Psoas muscle (tissue), 8 donors: ENCODE results near the gene MAST4. TPM values are rescaled to one million over a fixed set of nuclear protein-coding genes. Genes with fewer than 3 reads are reported as not detected.

ENCODE experiments used
- ATAC-seq, 4 donors: fragments of 200-7000 bp; cut with Tn5 transposase; one replicate each; pipeline ENCODE4 v1.9.1; 2020; ENCODE audit warnings: moderate library complexity in 3 of 4, mild to moderate bottlenecking in 2 of 4
- DNase-seq, 2 donors: peaks; one replicate each; pipeline ENCODE4 v3.0.0-alpha.2; 2020
- H3K27ac ChIP-seq: fragments of 200-600 bp; one replicate; pipeline ENCODE4 v1.8.0; 2022
- H3K27me3 ChIP-seq, 3 donors: fragments of 200-600 bp in 1 of 3; one replicate each; pipeline versions ENCODE4 v1.6.1 to v1.8.0; 2013 to 2022; ENCODE audit warnings: low read length in 2 of 3, mild to moderate bottlenecking in 2 of 3, moderate library complexity in 1 of 3; ENCODE audit not compliant: insufficient read depth in 3 of 3
- H3K36me3 ChIP-seq, 2 donors: fragments of 200-600 bp in 1 of 2; one replicate each; pipeline versions ENCODE4 v1.6.1 to v1.8.0; 2013 to 2022; ENCODE audit warnings: low read depth in 1 of 2, mild to moderate bottlenecking in 1 of 2, moderate library complexity in 1 of 2; ENCODE audit not compliant: insufficient read depth in 1 of 2
- H3K4me1 ChIP-seq: fragments of 200-600 bp; one replicate; pipeline ENCODE4 v1.8.0; 2022
- H3K4me3 ChIP-seq: fragments of 200-600 bp; one replicate; pipeline ENCODE4 v1.8.0; 2022; ENCODE audit warnings: mild to moderate bottlenecking
- H3K9me3 ChIP-seq: fragments of 200-600 bp; one replicate; pipeline ENCODE4 v1.8.0; 2022
- WGBS, 3 donors: extraction: QIAGEN DNeasy Blood & Tissue Kit; methylation state at CpG; one replicate each; pipeline versions ENCODE4 v1.1.6 to v1.1.7; 2013; 5-methylcytosine and 5-hydroxymethylcytosine counted together
- intact Hi-C, 2 donors: fragments of 100-400 bp; cut with DNase I; formaldehyde crosslinking; loops; one replicate each; pipeline versions ENCODE4 v1.11.0 to v1.14.2; 2022
- polyA plus RNA-seq, 3 donors: library from polyadenylated mRNA; stranded (reverse); fragments of 200-250 nt; gene quantifications; one replicate each; pipeline ENCODE4 v1.2.3, GENCODE V29; 2013
- total RNA-seq, 4 donors: library from RNA; stranded (reverse); fragmentation: NEBNext Ultra II Directional in 2 of 4; extraction: Animal tissue kit (Norgen Biotek cat#: 25700) in 2 of 4; gene quantifications; one replicate each; pipeline versions ENCODE4 v1.2.1 to v1.2.4, GENCODE V29; 2021 to 2023
- TF ChIP-seq, protein P1 (sequence below): fragments of 200-600 bp; IDR thresholded peaks from one replicate; pipeline ENCODE4 v1.8.0; 2022; ENCODE audit warnings: antibody characterized with exemption
- donor health status: healthy with polysubstance abuse.
- donor health status: DM: no; HTN: no; CAD: no; lungs with moderate emphysema.
- donor health status: Bipolar disorder and iron deficiency.
- donor health status: healthy.
- donor health status: DM: yes; HTN: yes; CAD: no.
- donor health status: DM: no; HTN: no; CAD: no.
- donor health status: DM: no; HTN: no; CAD: no.
- donor health status: DM: yes; HTN: yes; CAD: no.

MAST4 gene
- total and polyA plus RNA-seq, 7 donors, result 3.2 to 123 (median 12.1) TPM

GRCh38 chr5:66854416-66854815 is 258.2 kb downstream of the MAST4 start:
- Histone ChIP-seq H3K27ac (no peak overlapping the region), H3K27me3 (peaks cover 0 to 5% (median 0%) of the 10 kb centered on the region in 3 donors), H3K9me3 (no peaks in the 10 kb centered on the region), H3K4me1 (no peaks in the 10 kb centered on the region), H3K36me3 (no peaks in the 10 kb centered on the region), H3K4me3 (no peak overlapping the region)
- ATAC-seq (no peak), DNase-seq (no peak)
- WGBS, 3 donors, result 67 to 76% (median 74%) methylated on average over 4 of the region's 4 CpGs
- intact Hi-C loops, result no loop called here
- TF ChIP-seq, protein P1, sequence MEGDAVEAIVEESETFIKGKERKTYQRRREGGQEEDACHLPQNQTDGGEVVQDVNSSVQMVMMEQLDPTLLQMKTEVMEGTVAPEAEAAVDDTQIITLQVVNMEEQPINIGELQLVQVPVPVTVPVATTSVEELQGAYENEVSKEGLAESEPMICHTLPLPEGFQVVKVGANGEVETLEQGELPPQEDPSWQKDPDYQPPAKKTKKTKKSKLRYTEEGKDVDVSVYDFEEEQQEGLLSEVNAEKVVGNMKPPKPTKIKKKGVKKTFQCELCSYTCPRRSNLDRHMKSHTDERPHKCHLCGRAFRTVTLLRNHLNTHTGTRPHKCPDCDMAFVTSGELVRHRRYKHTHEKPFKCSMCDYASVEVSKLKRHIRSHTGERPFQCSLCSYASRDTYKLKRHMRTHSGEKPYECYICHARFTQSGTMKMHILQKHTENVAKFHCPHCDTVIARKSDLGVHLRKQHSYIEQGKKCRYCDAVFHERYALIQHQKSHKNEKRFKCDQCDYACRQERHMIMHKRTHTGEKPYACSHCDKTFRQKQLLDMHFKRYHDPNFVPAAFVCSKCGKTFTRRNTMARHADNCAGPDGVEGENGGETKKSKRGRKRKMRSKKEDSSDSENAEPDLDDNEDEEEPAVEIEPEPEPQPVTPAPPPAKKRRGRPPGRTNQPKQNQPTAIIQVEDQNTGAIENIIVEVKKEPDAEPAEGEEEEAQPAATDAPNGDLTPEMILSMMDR, result no peak

- TF ChIP-seq, protein P1, result no peak
- no peak for DNase-seq
- ATAC-seq, result no peak
- Histone ChIP-seq H3K9me3 (no peaks in the 10 kb centered on the region), H3K27ac (no peak overlapping the region), H3K4me3 (no peak overlapping the region), H3K4me1 (no peaks in the 10 kb centered on the region), H3K27me3 (no peaks in the 10 kb centered on the region), H3K36me3 (no peaks in the 10 kb centered on the region)
- 86 to 92% (median 92%) methylated on average over 2 of the region's 2 CpGs for WGBS, 3 donors
- intact Hi-C loops, result no loop called here
Measured at GRCh38 chr5:66856041-66856805, 260.0 kb downstream of the MAST4 start.

DNA sequence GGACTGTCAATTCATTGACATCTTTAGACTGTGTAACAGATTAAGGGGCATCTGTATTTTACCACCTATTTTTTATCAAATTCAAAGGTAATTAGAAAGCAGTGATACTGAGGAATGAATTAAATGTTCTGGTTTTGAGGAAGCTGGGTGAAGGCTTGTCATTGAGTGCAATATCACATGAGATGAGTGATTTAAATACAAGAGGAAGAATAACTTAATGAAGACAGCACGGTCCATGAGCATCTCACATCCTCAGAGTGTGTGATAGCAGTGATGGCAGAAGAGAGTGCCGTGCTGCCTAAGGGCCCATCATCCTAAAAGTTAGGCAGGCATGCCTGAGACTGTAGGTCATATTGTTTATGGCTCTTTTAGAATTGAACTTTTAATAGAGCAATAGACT is 263.3 kb downstream of the MAST4 start:
- Histone ChIP-seq H3K4me3 (no peak overlapping the region), H3K9me3 (no peaks in the 10 kb centered on the region), H3K27me3 (no peaks in the 10 kb centered on the region), H3K36me3 (no peaks in the 10 kb centered on the region), H3K4me1 (no peaks in the 10 kb centered on the region), H3K27ac (no peak overlapping the region)
- DNase-seq (no peak), ATAC-seq (no peak)
- TF ChIP-seq, protein P1, result no peak
- WGBS, 3 donors, result 67 to 79% (median 74%) methylated on average over 2 of the region's 2 CpGs
- intact Hi-C loops, result no loop called here

- 34 to 36% (median 35%) methylated on average over 7 of the region's 7 CpGs for WGBS, 3 donors
- ATAC-seq (no peak), DNase-seq (no peak)
- Histone ChIP-seq H3K27ac (no peak overlapping the region), H3K36me3 (no peaks in the 10 kb centered on the region), H3K4me3 (no peak overlapping the region), H3K9me3 (no peaks in the 10 kb centered on the region), H3K4me1 (no peaks in the 10 kb centered on the region), H3K27me3 (no peaks in the 10 kb centered on the region)
- TF ChIP-seq, protein P1, result no peak
- intact Hi-C loops, result loop anchor here in 1 of 2 donors (5.0 kb wide), 1 partner anchor 33 kb away; no protein-coding TSS in a partner anchor
Measured at GRCh38 chr5:66860199-66860975, 264.2 kb downstream of the MAST4 start.
